GM12891 (cell line): Measurements from ENCODE around the gene MYO5B.

ENCODE experiments used
- PAX5 ChIP-seq: IDR thresholded peaks from 2 replicates; pipeline ENCODE4 v1.6.1; 2011; ENCODE audit warnings: low read length, moderate library complexity, mild to moderate bottlenecking; ENCODE audit not compliant: insufficient read depth, severe bottlenecking
- POLR2A ChIP-seq: IDR thresholded peaks from 2 replicates; pipeline ENCODE4 v1.6.1; 2011; ENCODE audit warnings: low read depth, low read length, control low read depth
- POLR2AphosphoS5 ChIP-seq: IDR thresholded peaks from 2 replicates; pipeline ENCODE4 v1.6.1; 2011; ENCODE audit warnings: low read depth, low read length, control low read depth
- POU2F2 ChIP-seq: IDR thresholded peaks from 2 replicates; pipeline ENCODE4 v1.6.1; 2011; ENCODE audit warnings: low read depth, mild to moderate bottlenecking, control low read depth, low read length, moderate library complexity
- SPI1 ChIP-seq: IDR thresholded peaks from 2 replicates; pipeline ENCODE4 v1.6.1; 2011; ENCODE audit warnings: low read depth, low read length, control low read depth
- TAF1 ChIP-seq: IDR thresholded peaks from 2 replicates; pipeline ENCODE4 v1.6.1; 2011; ENCODE audit warnings: low read depth, low read length, control low read depth

DNA sequence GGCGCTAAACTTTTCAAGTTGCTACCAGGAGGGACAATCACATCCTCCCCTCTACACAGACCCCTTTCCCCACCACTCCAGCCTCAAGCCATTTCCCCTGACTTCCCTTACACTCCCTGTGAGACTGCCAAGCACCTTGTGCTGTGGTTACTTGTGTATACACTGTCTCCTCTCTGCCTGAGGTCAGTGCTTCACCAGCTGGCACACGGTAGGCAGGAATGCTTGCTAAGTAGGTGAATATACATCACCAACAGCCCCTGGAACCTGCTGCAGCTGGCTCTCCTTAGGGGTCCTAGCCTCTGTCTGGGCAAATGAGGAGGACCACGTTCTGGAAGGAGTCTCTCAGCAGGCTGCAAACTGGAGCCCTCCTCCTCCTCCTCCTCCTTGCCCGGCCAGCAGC, 343.3 kb downstream of the MYO5B start:
- TF ChIP-seq SPI1 (no peak), POLR2A (no peak), TAF1 (no peak), POU2F2 (no peak), POLR2AphosphoS5 (no peak), PAX5 (no peak)
